IgD-negative memory B cell (primary cell): Measurements from ENCODE around the gene OR51M1. TPM values are rescaled to one million over a fixed set of nuclear protein-coding genes. Genes with fewer than 3 reads are reported as not detected.
A peak's percentile ranks its signal among the peaks of the same experiment; 100 is the strongest.
"Not testable (repeated sequence)": the region's sequence is repeated elsewhere in the genome, so short reads cannot be mapped to it uniquely, and the experiment has no call there.

Source experiments
- H3K27ac Mint-ChIP-seq, 3 donors: one replicate each; pipeline ENCODE4 v1.8.0; 2020 to 2022; ENCODE audit warnings: mild to moderate bottlenecking in 3 of 3, mixed read lengths in 3 of 3, moderate library complexity in 1 of 3
- H3K27me3 Mint-ChIP-seq: one replicate; pipeline ENCODE4 v1.8.0; 2021; ENCODE audit warnings: mixed read lengths
- H3K36me3 Mint-ChIP-seq: one replicate; pipeline ENCODE4 v1.8.0; 2020; ENCODE audit warnings: mild to moderate bottlenecking, mixed read lengths
- H3K4me1 Mint-ChIP-seq, 3 donors: one replicate each; pipeline ENCODE4 v1.8.0; 2020 to 2022; ENCODE audit warnings: mixed read lengths in 3 of 3, mild to moderate bottlenecking in 1 of 3
- H3K4me3 Mint-ChIP-seq, 4 donors: one replicate each; pipeline ENCODE4 v1.8.0; 2020 to 2022; ENCODE audit warnings: mild to moderate bottlenecking in 4 of 4, mixed read lengths in 4 of 4, moderate library complexity in 3 of 4
- H3K9me3 Mint-ChIP-seq, 3 donors: one replicate each; pipeline ENCODE4 v1.8.0; 2020 to 2021; ENCODE audit warnings: mixed read lengths in 3 of 3, mild to moderate bottlenecking in 1 of 3
- polyA plus RNA-seq: library from polyadenylated mRNA; unstranded; fragments of 300-500 nt; fragmentation: Illumina TruSeq; gene quantifications from one replicate; pipeline ENCODE4 v1.2.3, GENCODE V29; 2021

OR51M1 gene, protein sequence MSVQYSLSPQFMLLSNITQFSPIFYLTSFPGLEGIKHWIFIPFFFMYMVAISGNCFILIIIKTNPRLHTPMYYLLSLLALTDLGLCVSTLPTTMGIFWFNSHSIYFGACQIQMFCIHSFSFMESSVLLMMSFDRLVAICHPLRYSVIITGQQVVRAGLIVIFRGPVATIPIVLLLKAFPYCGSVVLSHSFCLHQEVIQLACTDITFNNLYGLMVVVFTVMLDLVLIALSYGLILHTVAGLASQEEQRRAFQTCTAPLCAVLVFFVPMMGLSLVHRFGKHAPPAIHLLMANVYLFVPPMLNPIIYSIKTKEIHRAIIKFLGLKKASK
- polyA plus RNA-seq = not detected

DNA sequence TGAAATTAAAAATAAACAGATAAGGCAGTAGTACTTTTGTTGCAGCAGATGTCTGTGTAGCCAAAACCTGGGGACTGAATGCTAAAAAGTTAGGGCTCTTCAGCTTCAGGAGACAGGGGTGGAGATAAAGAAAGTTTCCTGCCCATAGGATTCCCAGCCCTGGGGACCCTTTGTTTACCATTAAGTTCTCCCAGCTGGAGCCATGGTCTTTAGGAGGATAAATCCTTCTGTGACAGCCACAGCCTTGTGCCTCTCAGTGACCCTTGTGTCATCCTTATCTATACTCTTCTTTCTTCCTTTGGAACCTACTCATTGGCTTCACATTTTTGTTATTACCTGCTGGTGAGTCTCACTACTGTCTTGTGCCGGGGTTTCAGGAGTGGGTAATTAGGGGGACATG, at the start of gene OR51M1:
TSS of gene OR51M1 (plus strand) at position 237 of the 400 bp plus-strand sequence. CDS start 5,587 bp downstream, outside the sequence.
- Mint-ChIP-seq H3K4me3 (no peak within 1 kb of the TSS), H3K9me3 (no peaks in the 10 kb centered on the region), H3K27me3 (peaks cover 2% of the 10 kb centered on the region), H3K36me3 (no peaks in the 10 kb centered on the region), H3K27ac (peak within 1 kb of the TSS in 1 of 3 donors; percentile 18), H3K4me1 (no peaks in the 10 kb centered on the region)

GRCh38 chr11:5335170-5335569, 48.4 kb upstream of the OR51M1 start:
- H3K27ac Mint-ChIP-seq = no peak overlapping the region
- H3K36me3 Mint-ChIP-seq = no peaks in the 10 kb centered on the region
- no peaks in the 10 kb centered on the region for H3K9me3 Mint-ChIP-seq
- H3K27me3 Mint-ChIP-seq = peaks cover 3% of the 10 kb centered on the region
- H3K4me3 Mint-ChIP-seq = no peak overlapping the region
- no peaks in the 10 kb centered on the region for H3K4me1 Mint-ChIP-seq

DNA sequence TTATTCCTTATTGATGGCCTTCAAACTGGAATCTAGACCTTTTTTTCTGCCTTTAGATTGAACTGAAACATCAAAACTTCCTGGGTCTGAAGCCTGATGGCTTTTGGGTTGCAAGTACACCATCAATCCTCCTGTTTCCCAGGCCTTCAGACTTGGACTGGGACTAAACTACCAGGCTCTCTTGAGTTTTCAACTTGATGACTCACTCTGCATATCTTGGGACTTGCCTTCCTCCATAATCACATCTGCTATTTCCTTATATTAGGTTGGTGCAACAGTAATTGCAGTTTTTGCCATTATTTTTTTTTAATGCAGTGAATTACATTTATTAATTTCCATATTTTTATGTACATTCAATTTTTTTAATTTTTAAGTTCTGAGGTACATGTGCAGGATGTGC, 47.3 kb upstream of the OR51M1 start:
- no peaks in the 10 kb centered on the region for H3K36me3 Mint-ChIP-seq
- H3K27me3 Mint-ChIP-seq = peaks cover 3% of the 10 kb centered on the region
- H3K4me1 Mint-ChIP-seq = no peaks in the 10 kb centered on the region
- no peak overlapping the region for H3K4me3 Mint-ChIP-seq
- H3K27ac Mint-ChIP-seq = no peak overlapping the region
- H3K9me3 Mint-ChIP-seq = no peaks in the 10 kb centered on the region

DNA sequence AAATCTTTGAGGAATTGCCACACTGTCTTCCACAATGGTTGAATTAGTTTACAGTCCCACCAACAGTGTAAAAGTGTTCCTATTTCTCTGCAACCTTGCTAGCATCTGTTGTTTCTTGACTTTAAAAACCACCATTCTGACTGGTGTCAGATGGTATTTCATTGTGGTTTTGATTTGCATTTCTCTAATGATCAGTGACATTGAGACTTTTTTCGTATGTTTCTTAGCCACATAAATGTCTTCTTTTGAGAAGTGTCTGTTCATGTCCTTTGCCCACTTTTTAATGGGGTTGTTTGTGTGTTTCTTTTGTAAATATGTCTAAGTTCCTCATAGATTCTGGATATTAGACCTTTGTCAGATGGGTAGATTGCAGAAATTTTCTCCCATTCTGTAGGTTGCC, 46.4 kb upstream of the OR51M1 start:
- H3K4me3 Mint-ChIP-seq, H3K9me3 Mint-ChIP-seq, H3K4me1 Mint-ChIP-seq, H3K27ac Mint-ChIP-seq, H3K27me3 Mint-ChIP-seq, H3K36me3 Mint-ChIP-seq: not testable (repeated sequence)

DNA sequence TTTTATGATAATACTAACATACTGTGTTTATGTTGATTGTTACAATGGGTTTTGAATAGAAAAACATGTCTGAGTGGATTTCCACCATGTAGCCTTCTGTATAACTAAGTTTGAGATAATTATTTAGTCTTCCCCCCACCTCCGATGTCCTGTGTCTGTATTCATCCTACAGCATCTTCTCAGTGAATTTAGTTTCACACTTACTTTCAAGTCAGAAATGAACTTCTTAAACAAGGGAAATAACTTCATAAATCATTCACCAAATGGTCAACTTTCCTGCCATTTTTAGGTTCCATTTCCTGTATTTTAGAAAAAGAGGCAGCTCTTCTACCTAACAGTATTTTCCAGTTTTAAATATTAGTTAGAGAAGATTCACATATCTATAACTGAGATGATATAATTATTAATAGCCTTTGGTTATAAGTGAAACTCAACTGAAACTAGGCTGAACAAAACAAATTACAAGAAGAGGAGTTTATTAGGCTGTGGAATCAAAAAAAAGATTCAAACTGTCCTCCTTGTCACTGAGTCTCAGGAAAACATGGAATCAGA, 43.8 kb upstream of the OR51M1 start:
- H3K27ac Mint-ChIP-seq = no peak overlapping the region
- H3K4me1 Mint-ChIP-seq = no peaks in the 10 kb centered on the region
- H3K4me3 Mint-ChIP-seq = no peak overlapping the region

GRCh38 chr11:5343474-5344335, 39.9 kb upstream of the OR51M1 start, which contains the start of gene OR51B5:
Gene OR51B5 (minus strand): TSS chr11:5343524. CDS start chr11:5343524, 0 bp downstream.
- peaks cover 1% of the 10 kb centered on the region for H3K27me3 Mint-ChIP-seq
- H3K4me3 Mint-ChIP-seq = no peak within 1 kb of the TSS
- no peaks in the 10 kb centered on the region for H3K9me3 Mint-ChIP-seq
- no peaks in the 10 kb centered on the region for H3K4me1 Mint-ChIP-seq
- H3K36me3 Mint-ChIP-seq = no peaks in the 10 kb centered on the region
- H3K27ac Mint-ChIP-seq = no peak within 1 kb of the TSS

More for the DNA sequence above, 43.8 kb upstream of the OR51M1 start:
- H3K36me3 Mint-ChIP-seq = no peaks in the 10 kb centered on the region
- no peaks in the 10 kb centered on the region for H3K9me3 Mint-ChIP-seq
- peaks cover 4% of the 10 kb centered on the region for H3K27me3 Mint-ChIP-seq

DNA sequence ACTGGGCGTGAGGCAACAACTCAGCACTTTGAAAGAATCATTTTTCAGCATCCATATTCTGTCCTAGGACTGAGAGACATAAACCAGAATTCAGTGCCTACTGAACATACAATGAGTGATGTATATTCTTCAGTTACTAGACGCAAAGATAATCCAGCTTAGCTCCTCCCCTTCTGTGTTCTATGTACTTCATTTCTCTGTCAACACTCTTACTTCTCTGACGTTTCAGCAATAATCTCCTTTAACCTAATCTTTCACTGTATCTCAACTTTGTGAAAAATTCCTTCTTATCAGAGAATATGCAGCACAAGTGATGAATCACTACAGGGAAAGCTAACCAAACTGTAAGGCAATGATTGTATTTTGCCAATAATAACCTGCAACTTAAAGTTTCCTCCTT, 37.8 kb upstream of the OR51M1 start:
- H3K36me3 Mint-ChIP-seq = no peaks in the 10 kb centered on the region
- no peaks in the 10 kb centered on the region for H3K4me1 Mint-ChIP-seq
- no peak overlapping the region for H3K4me3 Mint-ChIP-seq
- H3K27ac Mint-ChIP-seq = no peak overlapping the region
- H3K27me3 Mint-ChIP-seq = peaks cover 1% of the 10 kb centered on the region
- no peaks in the 10 kb centered on the region for H3K9me3 Mint-ChIP-seq

GRCh38 chr11:5348551-5349194, 34.9 kb upstream of the OR51M1 start:
- no peak overlapping the region for H3K4me3 Mint-ChIP-seq
- no peaks in the 10 kb centered on the region for H3K9me3 Mint-ChIP-seq
- no peak overlapping the region for H3K27ac Mint-ChIP-seq
- H3K27me3 Mint-ChIP-seq = peaks cover 3% of the 10 kb centered on the region
- no peaks in the 10 kb centered on the region for H3K36me3 Mint-ChIP-seq
- peaks cover 0 to 2% (median 0%) of the 10 kb centered on the region in 3 donors for H3K4me1 Mint-ChIP-seq

- Mint-ChIP-seq H3K27me3 (peaks cover 1% of the 10 kb centered on the region), H3K9me3 (no peaks in the 10 kb centered on the region)
Measured at GRCh38 chr11:5349550-5349949, 34.1 kb upstream of the OR51M1 start.

GRCh38 chr11:5351208-5351607, 32.4 kb upstream of the OR51M1 start, which contains the start of gene OR51B6:
Gene OR51B6 (plus strand): TSS chr11:5351508. CDS start chr11:5351508, 0 bp downstream.
- Mint-ChIP-seq H3K27ac (no peak within 1 kb of the TSS), H3K9me3 (no peaks in the 10 kb centered on the region), H3K27me3 (peaks cover 1% of the 10 kb centered on the region), H3K4me3 (no peak within 1 kb of the TSS), H3K36me3 (no peaks in the 10 kb centered on the region), H3K4me1 (peaks cover 0 to 2% (median 0%) of the 10 kb centered on the region in 3 donors)

More at GRCh38 chr11:5349550-5349949, 34.1 kb upstream of the OR51M1 start:
- H3K4me3 Mint-ChIP-seq = no peak overlapping the region
- no peak overlapping the region for H3K27ac Mint-ChIP-seq
- H3K4me1 Mint-ChIP-seq = peaks cover 0 to 2% (median 0%) of the 10 kb centered on the region in 3 donors
- no peaks in the 10 kb centered on the region for H3K36me3 Mint-ChIP-seq

- H3K4me1 Mint-ChIP-seq, H3K27ac Mint-ChIP-seq, H3K4me3 Mint-ChIP-seq, H3K9me3 Mint-ChIP-seq, H3K27me3 Mint-ChIP-seq, H3K36me3 Mint-ChIP-seq: not testable (repeated sequence)
Measured at GRCh38 chr11:5356031-5356430, 27.6 kb upstream of the OR51M1 start.

DNA sequence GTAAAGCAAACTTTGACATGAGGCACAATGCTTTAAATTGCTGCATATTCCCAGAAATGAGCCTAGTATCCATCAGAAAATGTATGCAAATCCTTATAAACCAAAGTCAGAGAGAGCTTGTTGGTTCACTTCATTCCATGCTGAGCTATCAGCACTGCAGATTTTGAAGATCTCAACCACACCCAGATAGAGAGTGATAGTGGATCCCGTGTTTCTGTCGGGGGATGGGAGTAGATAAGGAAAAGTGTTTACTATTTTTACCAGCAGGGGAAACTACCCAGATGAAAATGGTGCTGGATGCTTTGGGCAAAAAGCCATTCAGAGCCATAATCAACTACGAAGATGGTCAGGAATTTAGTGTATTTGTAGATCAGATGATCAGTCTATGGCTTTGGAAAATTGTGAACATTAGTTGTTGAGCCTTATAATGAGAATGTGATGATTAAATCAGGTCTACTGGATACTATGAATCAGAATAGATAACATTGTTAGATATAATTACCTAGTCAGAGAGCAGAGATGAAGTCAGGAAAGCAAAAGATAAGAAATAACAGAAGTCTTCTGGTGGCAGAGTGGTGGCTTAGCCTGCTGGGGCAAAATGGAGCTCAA, 21.5 kb upstream of the OR51M1 start:
- no peaks in the 10 kb centered on the region for H3K9me3 Mint-ChIP-seq

GRCh38 chr11:5363679-5364078, 19.9 kb upstream of the OR51M1 start:
- no peaks in the 10 kb centered on the region for H3K36me3 Mint-ChIP-seq
- no peak overlapping the region for H3K4me3 Mint-ChIP-seq
- H3K9me3 Mint-ChIP-seq = no peaks in the 10 kb centered on the region
- no peak overlapping the region for H3K27ac Mint-ChIP-seq
- no peaks in the 10 kb centered on the region for H3K4me1 Mint-ChIP-seq
- H3K27me3 Mint-ChIP-seq = no peaks in the 10 kb centered on the region

More for the DNA sequence above, 21.5 kb upstream of the OR51M1 start:
- Mint-ChIP-seq H3K36me3 (no peaks in the 10 kb centered on the region), H3K4me1 (no peaks in the 10 kb centered on the region), H3K4me3 (no peak overlapping the region), H3K27ac (no peak overlapping the region), H3K27me3 (no peaks in the 10 kb centered on the region)

- Mint-ChIP-seq H3K4me1 (no peaks in the 10 kb centered on the region), H3K4me3 (no peak overlapping the region), H3K36me3 (no peaks in the 10 kb centered on the region), H3K27me3 (no peaks in the 10 kb centered on the region), H3K9me3 (no peaks in the 10 kb centered on the region), H3K27ac (no peak overlapping the region)
Measured at GRCh38 chr11:5364214-5364613, 19.4 kb upstream of the OR51M1 start.
